GM12878 (cell line): ENCODE data around the gene SPEM2. TPM values are rescaled to one million over a fixed set of nuclear protein-coding genes. Genes with fewer than 3 reads are reported as not detected.

Experiments
- ATF7 ChIP-seq: fragments of 450-650 bp; IDR thresholded peaks from 2 replicates; pipeline ENCODE4 v1.6.1; 2016; ENCODE audit warnings: low read depth, mild to moderate bottlenecking
- CUX1 ChIP-seq: IDR thresholded peaks from 2 replicates; pipeline ENCODE4 v1.6.1; 2012; ENCODE audit warnings: improper control_type of control experiment, low read depth, low read length; ENCODE audit not compliant: insufficient replicate concordance
- HDAC2 ChIP-seq: fragments of 200-600 bp; sonication (generic); IDR thresholded peaks from 2 replicates; pipeline ENCODE4 v1.6.1; 2017
- MEF2B ChIP-seq: fragments of 450-650 bp; IDR thresholded peaks from 2 replicates; pipeline ENCODE4 v1.6.1; 2018; ENCODE audit warnings: mild to moderate bottlenecking, moderate library complexity; ENCODE audit not compliant: partially characterized antibody, poor library complexity, severe bottlenecking
- MXI1 ChIP-seq: fragments of 150-350 bp; IDR thresholded peaks from 2 replicates; pipeline ENCODE4 v1.6.1; 2011; ENCODE audit warnings: low read depth, mild to moderate bottlenecking, inconsistent platforms, low read length, improper control_type of control experiment
- RAD51 ChIP-seq: fragments of 450-650 bp; IDR thresholded peaks from 2 replicates; pipeline ENCODE4 v1.6.1; 2016; ENCODE audit warnings: moderate library complexity, mild to moderate bottlenecking, inconsistent platforms
- USF1 ChIP-seq: IDR thresholded peaks from 2 replicates; pipeline ENCODE4 v1.6.1; 2011; ENCODE audit warnings: borderline replicate concordance, low read depth, mild to moderate bottlenecking, moderate library complexity, mixed read lengths, low read length; ENCODE audit not compliant: insufficient read depth; ENCODE audit errors: extremely low read length
- WRNIP1 ChIP-seq: IDR thresholded peaks from 2 replicates; pipeline ENCODE4 v1.6.1; 2011; ENCODE audit warnings: low read depth, low read length, improper control_type of control experiment, borderline replicate concordance
- YY1 ChIP-seq: IDR thresholded peaks from 2 replicates; pipeline ENCODE4 v1.6.1; 2011; ENCODE audit warnings: low read depth, mild to moderate bottlenecking, low read length
- ZBTB4 ChIP-seq: fragments of 450-650 bp; formaldehyde crosslinking; IDR thresholded peaks from 2 replicates; pipeline ENCODE4 v1.4.0; 2022; ENCODE audit warnings: mild to moderate bottlenecking, moderate library complexity
- ZNF687 ChIP-seq: fragments of 450-650 bp; IDR thresholded peaks from 2 replicates; pipeline ENCODE4 v1.6.1; 2017; ENCODE audit warnings: mild to moderate bottlenecking, moderate library complexity
- polyA plus RNA-seq, 11 experiments: library from polyadenylated mRNA; depleted of rRNA in 4 of 11; unstranded in 6 of 11; stranded (reverse) in 5 of 11; fragments of >200 nt; fragmentation: Nextera tagmentation in 4 of 11; fragmentation: Illumina TruSeq in 1 of 11; extraction: Ambion mirVana in 4 of 11; extraction: Trizol in 1 of 11; gene quantifications; 1 replicate in 1 of 11; 2 replicates in 10 of 11; pipeline versions ENCODE4 v1.2.1 to v1.2.3, GENCODE V29; 2011 to 2016; ENCODE audit warnings: inconsistent platforms in 2 of 11, missing spikeins in 2 of 11, low read depth in 1 of 11
- total RNA-seq, 4 experiments: library from RNA; depleted of rRNA in 3 of 4; stranded (reverse); fragments of >200 nt in 3 of 4; fragmentation: Illumina TruSeq in 1 of 4; extraction: Trizol in 1 of 4; gene quantifications; 2 replicates each; pipeline versions ENCODE4 v1.2.1 to v1.2.3, GENCODE V29; 2013 to 2021
- TF ChIP-seq, protein P1 (sequence below), 3 experiments: IDR thresholded peaks in 2 of 3; conservative IDR thresholded peaks in 1 of 3; 2 replicates each; pipeline ENCODE4 v1.5.1; 2011; ENCODE audit warnings: low read depth in 3 of 3, low read length in 3 of 3, mild to moderate bottlenecking in 3 of 3, control low read depth in 2 of 3, moderate library complexity in 2 of 3, inconsistent platforms in 1 of 3, mixed read lengths in 1 of 3; ENCODE audit not compliant: control insufficient read depth in 2 of 3, insufficient read depth in 1 of 3; ENCODE audit errors: extremely low read depth in 1 of 3

Gene SPEM2
- total and polyA plus RNA-seq, 10 of the 15 experiments (the other 5 are each of a cell fraction or from before 2014, with no cell fraction given), result not detected

DNA sequence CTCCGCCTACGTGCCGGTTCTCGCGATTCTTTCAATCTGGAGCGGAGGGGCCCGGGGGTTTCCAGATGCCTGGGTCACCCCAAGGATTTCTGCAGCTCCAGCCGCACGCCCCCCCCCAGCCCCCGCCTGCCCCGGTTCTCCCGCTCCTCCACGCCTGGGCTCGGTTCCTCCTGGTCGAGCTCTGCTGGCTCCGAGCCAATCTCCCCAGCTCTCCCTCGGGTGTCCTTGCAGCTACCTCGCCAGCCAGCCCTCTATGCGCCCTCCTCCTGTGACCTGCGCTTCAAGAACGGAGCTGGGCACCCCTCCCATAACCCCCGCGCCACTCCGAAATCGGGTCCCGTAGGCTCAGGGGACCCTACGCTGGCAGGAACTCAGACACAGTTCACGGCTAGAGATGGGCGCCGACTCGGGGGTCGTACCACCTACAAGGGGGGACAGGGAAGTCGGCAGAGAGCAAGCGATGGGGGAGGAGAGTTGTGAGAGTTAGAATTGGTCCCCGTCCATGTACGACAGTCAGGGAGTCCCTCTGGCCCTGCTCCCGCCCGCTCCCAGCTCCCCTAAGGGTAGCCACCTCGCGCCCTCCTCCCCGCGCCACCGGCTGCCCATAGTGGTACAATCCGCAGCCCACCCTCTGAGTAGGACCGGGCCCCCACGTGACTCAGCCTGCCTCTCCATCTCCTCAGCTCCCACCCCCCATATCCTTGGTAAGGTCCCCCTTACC is 14.9 kb downstream of the SPEM2 start (continued):
- TF ChIP-seq ZBTB4 (CRISPR knock-in tag) (no peak), USF1 (peak; percentile 81), WRNIP1 (no peak), MEF2B (no peak), HDAC2 (no peak), CUX1 (no peak), ATF7 (peak; percentile 95), ZNF687 (no peak), MXI1 (peak; percentile 48; the same call in 1 of the 2 replicates), RAD51 (peak; percentile 75), YY1 (no peak)
- TF ChIP-seq, protein P1, sequence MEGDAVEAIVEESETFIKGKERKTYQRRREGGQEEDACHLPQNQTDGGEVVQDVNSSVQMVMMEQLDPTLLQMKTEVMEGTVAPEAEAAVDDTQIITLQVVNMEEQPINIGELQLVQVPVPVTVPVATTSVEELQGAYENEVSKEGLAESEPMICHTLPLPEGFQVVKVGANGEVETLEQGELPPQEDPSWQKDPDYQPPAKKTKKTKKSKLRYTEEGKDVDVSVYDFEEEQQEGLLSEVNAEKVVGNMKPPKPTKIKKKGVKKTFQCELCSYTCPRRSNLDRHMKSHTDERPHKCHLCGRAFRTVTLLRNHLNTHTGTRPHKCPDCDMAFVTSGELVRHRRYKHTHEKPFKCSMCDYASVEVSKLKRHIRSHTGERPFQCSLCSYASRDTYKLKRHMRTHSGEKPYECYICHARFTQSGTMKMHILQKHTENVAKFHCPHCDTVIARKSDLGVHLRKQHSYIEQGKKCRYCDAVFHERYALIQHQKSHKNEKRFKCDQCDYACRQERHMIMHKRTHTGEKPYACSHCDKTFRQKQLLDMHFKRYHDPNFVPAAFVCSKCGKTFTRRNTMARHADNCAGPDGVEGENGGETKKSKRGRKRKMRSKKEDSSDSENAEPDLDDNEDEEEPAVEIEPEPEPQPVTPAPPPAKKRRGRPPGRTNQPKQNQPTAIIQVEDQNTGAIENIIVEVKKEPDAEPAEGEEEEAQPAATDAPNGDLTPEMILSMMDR (IDR thresholded peaks at IDR 0.05 in 2 of 3, conservative IDR thresholded peaks at IDR 0.05 in 1 of 3; ENCODE audit: control insufficient read depth in 2 of 3, extremely low read depth in 1 of 3, insufficient read depth in 1 of 3, low read depth in 3 of 3, low read length in 3 of 3), result no peak
